T-helper 2 cell treated with Interferon-gamma antibody and Interleukin-4, amounts not matched to agents 100 ng/mL and 5 ng/mL, for 36 hours (primary cell): ENCODE data around the gene S1PR3. TPM values are rescaled to one million over a fixed set of nuclear protein-coding genes. Genes with fewer than 3 reads are reported as not detected.

Experiments used
- total RNA-seq: library from RNA; stranded (reverse); gene quantifications from 2 replicates; pipeline ENCODE4 v1.2.3, GENCODE V29; 2022

S1PR3 gene
- total RNA-seq, 1 donor from 2014 or later, result 1.0 TPM

Other genes with a start within 250 kb of the S1PR3 start
- not detected in 2 replicates for gene SHC3, start 187.3 kb downstream of the S1PR3 start, total RNA-seq